GM23338 (cell line): ENCODE measurements around the gene SCAMP1. TPM values are rescaled to one million over a fixed set of nuclear protein-coding genes. Genes with fewer than 3 reads are reported as not detected.

ENCODE experiments used
- ATAC-seq: fragments of 200-7000 bp; cut with Tn5 transposase; 3 replicates; pipeline ENCODE4 v1.9.1; 2020
- DNase-seq: peaks from one replicate; pipeline ENCODE4 v3.0.0-alpha.2; 2015; ENCODE audit warnings: low spot score
- H2AFZ ChIP-seq: fragments of 200-600 bp; sonication (generic); 2 replicates; pipeline ENCODE4 v1.8.0; 2016; ENCODE audit warnings: antibody characterized with exemption, mild to moderate bottlenecking, moderate library complexity
- H3F3A ChIP-seq: fragments of 200-600 bp; sonication (generic); replicated peaks from 2 replicates; pipeline ENCODE4 v1.8.0; 2017; ENCODE audit warnings: antibody characterized with exemption, mixed run types, low read depth
- H3K27ac ChIP-seq: fragments of 200-600 bp; sonication (generic); 2 replicates; pipeline ENCODE4 v1.6.1; 2016; ENCODE audit warnings: low read depth
- H3K27me3 ChIP-seq: fragments of 200-600 bp; sonication (generic); 2 replicates; pipeline ENCODE4 v1.8.0; 2016; ENCODE audit warnings: mild to moderate bottlenecking, mixed run types, moderate library complexity; ENCODE audit not compliant: insufficient read depth
- H3K36me3 ChIP-seq: fragments of 200-600 bp; sonication (generic); 2 replicates; pipeline ENCODE4 v1.8.0; 2016; ENCODE audit warnings: mild to moderate bottlenecking; ENCODE audit not compliant: insufficient read depth
- H3K4me1 ChIP-seq: fragments of 200-600 bp; sonication (generic); 2 replicates; pipeline ENCODE4 v1.8.0; 2016; ENCODE audit warnings: mild to moderate bottlenecking, moderate library complexity; ENCODE audit not compliant: insufficient read depth
- H3K4me2 ChIP-seq: fragments of 200-600 bp; sonication (generic); 2 replicates; pipeline ENCODE4 v1.7.1; 2017; ENCODE audit warnings: mixed run types
- H3K4me3 ChIP-seq: fragments of 200-600 bp; sonication (generic); 2 replicates; pipeline ENCODE4 v1.6.1; 2016; ENCODE audit warnings: mixed run types
- H3K79me2 ChIP-seq: fragments of 200-600 bp; sonication (generic); replicated peaks from 2 replicates; pipeline ENCODE4 v1.8.0; 2017; ENCODE audit warnings: mild to moderate bottlenecking; ENCODE audit not compliant: insufficient read depth
- H3K9me2 ChIP-seq: fragments of 200-600 bp; sonication (generic); 2 replicates; pipeline ENCODE4 v1.8.0; 2017; ENCODE audit not compliant: insufficient read depth
- H4K20me1 ChIP-seq: fragments of 200-600 bp; sonication (generic); replicated peaks from 2 replicates; pipeline ENCODE4 v1.8.0; 2017; ENCODE audit warnings: mild to moderate bottlenecking; ENCODE audit not compliant: insufficient read depth
- H3K27ac Mint-ChIP-seq: 2 replicates; pipeline ENCODE4 v1.8.0; 2020; ENCODE audit warnings: inconsistent platforms, mild to moderate bottlenecking, moderate library complexity, mixed read lengths
- H3K27me3 Mint-ChIP-seq: 3 replicates; pipeline ENCODE4 v1.8.0; 2022; ENCODE audit warnings: low read depth, mild to moderate bottlenecking, moderate library complexity, mixed read lengths, inconsistent platforms; ENCODE audit not compliant: insufficient read depth, poor library complexity
- H3K36me3 Mint-ChIP-seq: 3 replicates; pipeline ENCODE4 v1.8.0; 2021; ENCODE audit warnings: low read depth, mild to moderate bottlenecking, inconsistent platforms, moderate library complexity, mixed read lengths
- H3K4me1 Mint-ChIP-seq: 3 replicates; pipeline ENCODE4 v1.8.0; 2020; ENCODE audit warnings: mild to moderate bottlenecking, inconsistent platforms, mixed read lengths
- H3K4me3 Mint-ChIP-seq: 3 replicates; pipeline ENCODE4 v1.8.0; 2021; ENCODE audit warnings: moderate library complexity, mild to moderate bottlenecking, inconsistent platforms, mixed read lengths
- H3K9me3 Mint-ChIP-seq: 3 replicates; pipeline ENCODE4 v1.8.0; 2020; ENCODE audit warnings: moderate library complexity, mild to moderate bottlenecking, inconsistent platforms, mixed read lengths
- CREB1 ChIP-seq: fragments of 250-450 bp; sonication (Bioruptor Pico); IDR thresholded peaks from 2 replicates; pipeline ENCODE4 v1.5.0; 2020; ENCODE audit warnings: low read depth, mild to moderate bottlenecking, moderate library complexity
- CTCF ChIP-seq, 2 experiments: fragments of 200-600 bp in 1 of 2; sonication (generic) in 1 of 2; conservative IDR thresholded peaks; 2 replicates each; pipeline versions ENCODE4 v1.5.1 to v1.6.1; 2016 to 2017; ENCODE audit warnings: antibody characterized with exemption in 2 of 2, low read depth in 2 of 2, mild to moderate bottlenecking in 2 of 2, moderate library complexity in 1 of 2
- ETS1 ChIP-seq: IDR thresholded peaks from 2 replicates; pipeline ENCODE4 v1.6.1; 2016; ENCODE audit warnings: antibody characterized with exemption
- EZH2 ChIP-seq: fragments of 200-600 bp; sonication (generic); IDR thresholded peaks from one replicate; pipeline ENCODE4 v1.8.0; 2017; ENCODE audit warnings: antibody characterized with exemption, mild to moderate bottlenecking, low read depth; ENCODE audit not compliant: unreplicated experiment
- EZH2phosphoT487 ChIP-seq: fragments of 200-600 bp; sonication (generic); IDR thresholded peaks from one replicate; pipeline ENCODE4 v1.8.1; 2018; ENCODE audit warnings: antibody characterized with exemption; ENCODE audit not compliant: unreplicated experiment
- JUNB ChIP-seq: IDR thresholded peaks from one replicate; pipeline ENCODE4 v1.6.1; 2016; ENCODE audit warnings: antibody characterized with exemption; ENCODE audit not compliant: unreplicated experiment
- NANOG ChIP-seq: IDR thresholded peaks from 2 replicates; pipeline ENCODE4 v1.6.1; 2016; ENCODE audit warnings: antibody characterized with exemption, borderline replicate concordance
- POLR2AphosphoS5 ChIP-seq: IDR thresholded peaks from 2 replicates; pipeline ENCODE4 v1.6.1; 2016; ENCODE audit warnings: antibody characterized with exemption, low read depth
- REST ChIP-seq: IDR thresholded peaks from one replicate; pipeline ENCODE4 v1.6.1; 2018; ENCODE audit warnings: antibody characterized with exemption; ENCODE audit not compliant: unreplicated experiment
- STAT1 ChIP-seq: IDR thresholded peaks from one replicate; pipeline ENCODE4 v1.6.1; 2016; ENCODE audit warnings: antibody characterized with exemption; ENCODE audit not compliant: unreplicated experiment
- ZNF114 ChIP-seq: fragments of 250-450 bp; sonication (Bioruptor Pico); IDR thresholded peaks from 2 replicates; pipeline ENCODE4 v1.5.0; 2020; ENCODE audit warnings: mild to moderate bottlenecking, moderate library complexity
- ZNF331 ChIP-seq: fragments of 250-450 bp; sonication (Bioruptor Pico); IDR thresholded peaks from 2 replicates; pipeline ENCODE4 v1.5.0; 2020; ENCODE audit warnings: low read depth, mild to moderate bottlenecking, moderate library complexity
- ZNF462 ChIP-seq: fragments of 250-450 bp; sonication (Bioruptor Pico); IDR thresholded peaks from 2 replicates; pipeline ENCODE4 v1.5.0; 2020; ENCODE audit warnings: mild to moderate bottlenecking, moderate library complexity
- polyA plus RNA-seq: library from polyadenylated mRNA; unstranded; fragments of >200 nt; fragmentation: Nextera tagmentation; extraction: Ambion mirVana; gene quantifications from 2 replicates; pipeline ENCODE4 v1.2.1, GENCODE V29; 2016
- total RNA-seq: library from RNA; depleted of rRNA; stranded (reverse); fragments of >200 nt; shearing (Covaris generic); gene quantifications from 2 replicates; pipeline ENCODE4 v1.2.3, GENCODE V29; 2014

Gene SCAMP1
- total and polyA plus RNA-seq, 2 experiments from 2014 or later, result 26.8 to 53.9 TPM

GRCh38 chr5:78514427-78515330, 154.3 kb downstream of the SCAMP1 start:
- Histone ChIP-seq H3K4me2 (no peak overlapping the region), H4K20me1 (peaks cover 8% of the 10 kb centered on the region), H2AFZ (no peak overlapping the region), H3K27ac (no peak overlapping the region), H3K27me3 (no peaks in the 10 kb centered on the region), H3K4me1 (peaks cover 4% of the 10 kb centered on the region), H3K36me3 (no peaks in the 10 kb centered on the region), H3K4me3 (no peak overlapping the region), H3K79me2 (peaks cover 21% of the 10 kb centered on the region; the same call in 1 of the 2 replicates), H3K9me2 (no peaks in the 10 kb centered on the region), H3F3A (no peaks in the 10 kb centered on the region)
- H3K27ac Mint-ChIP-seq, result no peak overlapping the region
- no peak for TF ChIP-seq STAT1
- TF ChIP-seq EZH2phosphoT487, result no peak
- no peak for TF ChIP-seq ZNF462 (CRISPR knock-in tag)
- no peak for TF ChIP-seq NANOG
- no peak for TF ChIP-seq ZNF114
- no peak for TF ChIP-seq ZNF331 (CRISPR knock-in tag)
- TF ChIP-seq CREB1 (CRISPR knock-in tag), result no peak
- TF ChIP-seq EZH2, result no peak
- TF ChIP-seq CTCF (conservative IDR thresholded peaks at IDR 0.05; ENCODE audit: low read depth in 2 of 2), result no peak
- TF ChIP-seq ETS1, result no peak
- no peak for TF ChIP-seq JUNB
- TF ChIP-seq POLR2AphosphoS5, result no peak
- no peak for TF ChIP-seq REST
- DNase-seq, result no peak
- ATAC-seq, result no peak
- H3K36me3 Mint-ChIP-seq, result peaks cover 5% of the 10 kb centered on the region
- H3K27me3 Mint-ChIP-seq, result peaks cover 4% of the 10 kb centered on the region
- H3K4me1 Mint-ChIP-seq, result peaks cover 32% of the 10 kb centered on the region
- no peaks in the 10 kb centered on the region for H3K9me3 Mint-ChIP-seq
- H3K4me3 Mint-ChIP-seq, result no peak overlapping the region
